ENCODE results near the gene GREB1.

The GREB1 gene

DNA sequence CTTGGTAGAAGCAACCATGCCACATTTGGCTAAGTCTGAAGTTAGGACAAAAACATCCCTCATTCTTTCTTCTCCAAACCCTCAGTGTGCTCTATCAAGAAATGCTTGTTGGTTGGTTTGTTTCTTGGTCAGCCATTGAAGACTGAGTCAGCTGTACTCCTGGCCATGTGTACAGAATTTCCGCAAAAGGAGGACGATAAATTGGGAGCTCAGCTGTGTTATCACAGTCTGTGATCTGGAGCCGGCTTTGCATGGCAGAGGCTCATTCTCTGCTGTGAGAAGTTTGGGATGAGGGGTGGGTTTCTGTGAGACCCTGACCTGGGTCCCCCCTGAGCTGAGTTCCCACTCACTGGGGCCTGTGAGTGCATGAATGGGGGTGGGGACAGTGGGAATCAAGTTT lies 41.6 kb upstream of the GREB1 start:
- intact Hi-C loops (cut with DNase I; ENCODE audit: low total_unique reads) = no loop called here

DNA sequence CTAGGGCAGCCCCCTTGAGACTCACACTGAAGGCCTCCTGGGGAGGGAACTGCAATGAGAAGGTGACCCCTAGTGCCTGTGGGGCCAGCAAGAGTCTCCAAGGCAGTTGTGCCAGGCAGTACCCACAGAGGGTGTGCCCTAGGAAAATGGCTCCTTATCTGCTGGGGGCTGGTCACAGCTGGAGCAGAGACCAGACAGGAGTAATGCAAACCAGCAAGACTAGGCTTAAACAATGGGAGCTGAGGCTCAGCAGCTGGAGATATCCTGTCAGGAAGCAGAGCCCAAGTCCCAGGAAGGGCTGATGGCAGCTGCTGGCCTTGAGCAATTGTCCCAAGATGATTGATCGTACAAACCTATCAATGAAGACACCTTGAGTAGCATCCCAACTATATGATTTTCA lies 41.1 kb upstream of the GREB1 start:
- peaks cover 0 to 4% (median 0%) of the 10 kb centered on the region in 4 donors for H3K4me1 ChIP-seq
- peaks cover 0 to 18% of the 10 kb centered on the region in 2 donors for H3K27me3 ChIP-seq
- no peak overlapping the region for H3K27ac ChIP-seq
- no peak overlapping the region for H3K4me3 ChIP-seq
- no peak for DNase-seq
- H3K36me3 ChIP-seq = no peaks in the 10 kb centered on the region
- no peaks in the 10 kb centered on the region for H3K9me3 ChIP-seq
- TF ChIP-seq, protein P1, sequence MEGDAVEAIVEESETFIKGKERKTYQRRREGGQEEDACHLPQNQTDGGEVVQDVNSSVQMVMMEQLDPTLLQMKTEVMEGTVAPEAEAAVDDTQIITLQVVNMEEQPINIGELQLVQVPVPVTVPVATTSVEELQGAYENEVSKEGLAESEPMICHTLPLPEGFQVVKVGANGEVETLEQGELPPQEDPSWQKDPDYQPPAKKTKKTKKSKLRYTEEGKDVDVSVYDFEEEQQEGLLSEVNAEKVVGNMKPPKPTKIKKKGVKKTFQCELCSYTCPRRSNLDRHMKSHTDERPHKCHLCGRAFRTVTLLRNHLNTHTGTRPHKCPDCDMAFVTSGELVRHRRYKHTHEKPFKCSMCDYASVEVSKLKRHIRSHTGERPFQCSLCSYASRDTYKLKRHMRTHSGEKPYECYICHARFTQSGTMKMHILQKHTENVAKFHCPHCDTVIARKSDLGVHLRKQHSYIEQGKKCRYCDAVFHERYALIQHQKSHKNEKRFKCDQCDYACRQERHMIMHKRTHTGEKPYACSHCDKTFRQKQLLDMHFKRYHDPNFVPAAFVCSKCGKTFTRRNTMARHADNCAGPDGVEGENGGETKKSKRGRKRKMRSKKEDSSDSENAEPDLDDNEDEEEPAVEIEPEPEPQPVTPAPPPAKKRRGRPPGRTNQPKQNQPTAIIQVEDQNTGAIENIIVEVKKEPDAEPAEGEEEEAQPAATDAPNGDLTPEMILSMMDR (IDR thresholded peaks at IDR 0.05) = no peak
- intact Hi-C loops (cut with DNase I; ENCODE audit: low total_unique reads) = no loop called here

More for the DNA sequence above, 41.6 kb upstream of the GREB1 start:
- no peaks in the 10 kb centered on the region for H3K9me3 ChIP-seq
- TF ChIP-seq, protein P1 (IDR thresholded peaks at IDR 0.05) = no peak
- peaks cover 0 to 22% of the 10 kb centered on the region in 2 donors for H3K27me3 ChIP-seq
- DNase-seq = no peak
- H3K4me1 ChIP-seq = peaks cover 0 to 4% (median 0%) of the 10 kb centered on the region in 4 donors
- no peak overlapping the region for H3K4me3 ChIP-seq
- no peaks in the 10 kb centered on the region for H3K36me3 ChIP-seq
- H3K27ac ChIP-seq = no peak overlapping the region

DNA sequence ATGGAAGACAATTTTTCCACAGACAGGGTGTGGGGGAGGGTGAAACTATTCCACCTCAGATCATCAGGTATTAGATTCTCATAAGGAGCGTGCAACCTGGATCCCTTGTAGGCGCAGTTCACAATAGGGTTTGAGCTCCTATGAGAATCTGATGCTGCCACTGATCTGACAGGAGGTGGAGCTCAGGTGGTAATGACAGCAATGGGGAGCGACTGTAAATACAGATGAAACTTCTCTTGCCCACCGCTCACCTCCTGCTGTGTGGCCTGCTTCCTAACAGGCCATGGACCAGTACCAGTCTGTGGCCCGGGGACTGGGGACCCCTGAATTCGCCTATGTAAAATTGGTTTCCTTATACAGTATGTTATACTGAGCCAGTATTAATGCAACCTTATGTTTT lies 40.6 kb upstream of the GREB1 start:
- intact Hi-C loops (cut with DNase I; ENCODE audit: low total_unique reads) = no loop called here
- Histone ChIP-seq H3K27me3 (peaks cover 0 to 14% of the 10 kb centered on the region in 2 donors), H3K27ac (no peak overlapping the region), H3K4me3 (no peak overlapping the region), H3K4me1 (peaks cover 0 to 5% (median under 1%) of the 10 kb centered on the region in 4 donors), H3K9me3 (no peaks in the 10 kb centered on the region), H3K36me3 (no peaks in the 10 kb centered on the region)
- TF ChIP-seq, protein P1 (IDR thresholded peaks at IDR 0.05) = no peak
- DNase-seq = no peak

DNA sequence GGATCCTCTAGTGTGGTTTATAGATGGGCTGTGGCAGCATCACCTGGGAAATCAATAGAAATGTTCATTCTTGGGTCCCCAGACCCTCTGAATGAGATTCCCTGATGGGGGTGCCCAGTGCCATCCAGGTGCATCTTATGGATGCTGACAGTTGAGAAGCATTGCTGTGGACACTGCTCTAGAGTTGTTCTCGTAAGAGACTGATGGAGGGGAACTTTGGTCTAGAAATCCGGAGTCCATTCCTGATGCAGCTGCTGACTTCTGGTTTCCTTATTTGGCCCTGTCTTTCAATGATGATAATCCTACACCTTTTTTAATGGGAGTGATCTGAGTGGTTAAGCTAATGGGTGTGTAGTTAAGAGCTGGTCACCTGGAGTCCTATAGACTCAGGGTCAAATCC lies 39.5 kb upstream of the GREB1 start:
- Histone ChIP-seq H3K4me3 (no peak overlapping the region), H3K27me3 (peaks cover 0 to 14% of the 10 kb centered on the region in 2 donors), H3K4me1 (peaks cover 0 to 14% (median 4%) of the 10 kb centered on the region in 4 donors), H3K27ac (no peak overlapping the region), H3K9me3 (no peaks in the 10 kb centered on the region), H3K36me3 (no peaks in the 10 kb centered on the region)
- DNase-seq = no peak
- intact Hi-C loops (cut with DNase I; ENCODE audit: low total_unique reads) = no loop called here
- TF ChIP-seq, protein P1 (IDR thresholded peaks at IDR 0.05) = no peak

DNA sequence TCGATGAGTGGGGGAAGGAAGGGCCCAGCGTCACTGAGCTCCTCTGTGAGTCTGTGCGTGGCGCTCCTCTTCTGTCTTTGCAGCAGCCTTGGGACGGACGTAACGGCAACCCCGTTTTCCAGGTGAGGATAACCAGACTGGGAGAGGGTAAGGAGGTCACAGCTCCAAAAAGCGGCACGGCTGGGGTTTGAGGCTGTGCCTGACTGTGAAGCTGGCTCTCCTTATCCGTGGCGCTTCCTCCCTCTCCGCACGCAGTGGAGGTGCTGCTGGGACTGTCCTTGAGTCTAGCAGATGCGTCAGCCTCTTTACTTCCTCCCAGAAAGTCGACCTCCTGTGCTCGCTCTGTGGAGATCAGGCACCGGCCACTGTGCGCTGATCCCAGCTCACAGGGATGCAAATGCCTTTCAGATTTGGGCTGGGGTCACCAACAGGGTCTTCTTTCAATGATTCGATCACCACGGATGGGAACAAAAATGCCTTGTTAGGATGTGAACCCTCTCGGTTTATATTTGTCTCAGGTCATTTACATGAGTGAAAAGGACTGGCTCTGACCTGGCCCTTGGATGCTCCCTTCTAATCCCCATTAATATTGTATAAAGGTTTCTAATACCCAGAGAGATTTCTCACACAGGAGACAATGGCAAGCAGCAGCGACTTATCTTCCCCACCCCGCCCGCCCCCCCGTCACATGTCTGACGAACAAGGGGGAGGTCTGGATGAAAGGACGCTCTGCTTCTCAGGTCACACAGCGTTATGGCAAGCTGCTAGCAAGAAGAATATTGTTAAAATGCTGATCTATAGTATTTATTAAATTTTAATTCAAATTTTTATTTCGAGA lies 37.8 kb upstream of the GREB1 start:
- no peaks in the 10 kb centered on the region for H3K9me3 ChIP-seq
- H3K27me3 ChIP-seq = peaks cover 0 to 14% of the 10 kb centered on the region in 2 donors
- no peak overlapping the region for H3K4me3 ChIP-seq
- intact Hi-C loops (cut with DNase I; ENCODE audit: low total_unique reads) = no loop called here
- TF ChIP-seq, protein P1 (IDR thresholded peaks at IDR 0.05) = no peak
- no peaks in the 10 kb centered on the region for H3K36me3 ChIP-seq
- H3K27ac ChIP-seq = no peak overlapping the region
- DNase-seq = no peak
- H3K4me1 ChIP-seq = peaks cover 0 to 14% (median 4%) of the 10 kb centered on the region in 4 donors
